ENCODE data around the gene TMEM178B. TPM values are rescaled to one million over a fixed set of nuclear protein-coding genes. Genes with fewer than 3 reads are reported as not detected.

The TMEM178B gene
- total and polyA plus RNA-seq, 2 of the 4 experiments (the other 2 are of a cell fraction), result under 0.01 to 0.05 TPM

- H2BK120ac ChIP-seq (ENCODE audit: low read depth, low read length), result no peak overlapping the region
- no peak overlapping the region for H3K4me3 ChIP-seq (ENCODE audit: insufficient read depth, low read depth, low read length)
- no peak overlapping the region for H3K18ac ChIP-seq (ENCODE audit: low read depth, low read length)
- in situ Hi-C loops (cut with MboI; ENCODE audit: low sequenced_read_pairs) (no loop called here), dilution Hi-C loops (cut with HindIII; ENCODE audit: low sequenced_read_pairs, unreplicated experiment) (no loop called here), intact Hi-C loops (cut with micrococcal nuclease) (no loop called here)
- H3K4me2 ChIP-seq (ENCODE audit: low read depth, low read length), result no peak overlapping the region
- CTCF ChIA-PET, result no interaction called here
- no peak overlapping the region for H4K5ac ChIP-seq (ENCODE audit: low read depth, low read length)
- no peaks in the 10 kb centered on the region for H3K27me3 ChIP-seq (ENCODE audit: control insufficient read depth, insufficient read depth, low read length)
- no peak for DNase-seq
- no TSS peak for BruUV-seq (replicated peaks)
- POLR2A ChIA-PET (ENCODE audit: unreplicated experiment), result no interaction called here
- no peaks in the 10 kb centered on the region for H4K20me1 ChIP-seq (ENCODE audit: insufficient read depth, low read length)
- H3K23ac ChIP-seq (ENCODE audit: low read depth, low read length), result no peak overlapping the region
- peaks cover 9% of the 10 kb centered on the region; the same call in 1 of the 2 replicates for H3K9me3 ChIP-seq (ENCODE audit: control insufficient read depth, insufficient read depth, low read length)
- H3K4me1 ChIP-seq (ENCODE audit: control insufficient read depth, insufficient read depth, low read length), result no peaks in the 10 kb centered on the region
- no peak overlapping the region for H3K14ac ChIP-seq (replicated peaks; ENCODE audit: low read depth, low read length)
- no peaks in the 10 kb centered on the region for H3K36me3 ChIP-seq (ENCODE audit: control insufficient read depth, insufficient read depth, low read length)
- no peak overlapping the region for H2BK20ac ChIP-seq (ENCODE audit: low read depth, low read length)
- H3K56ac ChIP-seq (ENCODE audit: extremely low read depth, insufficient read depth, low read length), result no peak overlapping the region
- no peak overlapping the region for H2BK5ac ChIP-seq (ENCODE audit: low read depth, low read length, poor library complexity, severe bottlenecking)
- ATAC-seq (ENCODE audit: low read depth), result no peak
- H3K27ac ChIP-seq (ENCODE audit: insufficient read depth, low read length), result no peak overlapping the region
- H3K9me1 ChIP-seq (ENCODE audit: insufficient read depth, low read length), result no peaks in the 10 kb centered on the region
- TF ChIP-seq SMC3 (IDR thresholded peaks at IDR 0.05; ENCODE audit: low read depth, low read length) (no peak), RFX5 (IDR thresholded peaks at IDR 0.05; ENCODE audit: low read depth, low read length) (no peak), CEBPB (IDR thresholded peaks at IDR 0.05; ENCODE audit: low read depth, low read length) (no peak), MAZ (IDR thresholded peaks at IDR 0.05; ENCODE audit: borderline replicate concordance, low read depth, low read length) (no peak)
- no peak overlapping the region for H4K8ac ChIP-seq (ENCODE audit: low read depth in 2 of 2, low read length in 2 of 2)
- WGBS, 2 experiments (ENCODE audit: extremely low coverage in 2 of 2, insufficient read length in 1 of 2), result no CpG with 5 or more reads among the region's 2 CpGs
- no peak overlapping the region for H3K4ac ChIP-seq (ENCODE audit: low read depth, low read length)
- no peak overlapping the region for H4K91ac ChIP-seq (ENCODE audit: insufficient read depth, low read depth, low read length)
- H2BK15ac ChIP-seq (ENCODE audit: low read depth, low read length), result no peak overlapping the region
- H2AFZ ChIP-seq (replicated peaks; ENCODE audit: low read length, poor library complexity), result no peak overlapping the region
- no peak overlapping the region for H3K9ac ChIP-seq (ENCODE audit: low read depth, low read length)
- no peak overlapping the region for H2AK9ac ChIP-seq (replicated peaks; ENCODE audit: low read depth, low read length, poor library complexity)
- H3K79me1 ChIP-seq (ENCODE audit: low read depth in 1 of 2, low read length in 2 of 2), result no peaks in the 10 kb centered on the region
- H2AK5ac ChIP-seq (ENCODE audit: low read depth, low read length), result no peak overlapping the region
Observed at GRCh38 chr7:141312395-141312794, 238.5 kb downstream of the TMEM178B start.

Data from IMR-90 (cell line).